HEK293T (cell line): ENCODE data around the gene SACS.

Experiments
- CTCF ChIA-PET: fragments of 350-600 bp; formaldehyde crosslinking; extraction: SDS; loops from one replicate; lab custom pipeline; 2021; ENCODE audit warnings: antibody characterized with exemption, inconsistent platforms; lab: Yijun Ruan, JAX
- POLR2A ChIA-PET: fragments of 350-600 bp; formaldehyde crosslinking; extraction: SDS; loops from one replicate; lab custom pipeline; 2020; ENCODE audit warnings: antibody characterized with exemption, inconsistent platforms; lab: Yijun Ruan, JAX
- DNase-seq: peaks from one replicate; pipeline ENCODE4 v3.0.0; 2012; ENCODE audit warnings: mixed read lengths; ENCODE audit errors: extremely low spot score
- ARNT ChIP-seq: fragments of 450-650 bp; IDR thresholded peaks from 2 replicates; pipeline ENCODE4 v1.6.1; 2017; ENCODE audit warnings: mild to moderate bottlenecking
- BHLHE40 ChIP-seq: fragments of 450-650 bp; IDR thresholded peaks from 2 replicates; pipeline ENCODE4 v1.6.1; 2016; ENCODE audit warnings: mild to moderate bottlenecking, moderate library complexity, borderline replicate concordance
- CTBP1 ChIP-seq: fragments of 450-650 bp; IDR thresholded peaks from 2 replicates; pipeline ENCODE4 v1.6.1; 2016; ENCODE audit warnings: borderline replicate concordance
- ELF4 ChIP-seq: fragments of 450-650 bp; IDR thresholded peaks from 2 replicates; pipeline ENCODE4 v1.6.1; 2017; ENCODE audit warnings: antibody characterized with exemption
- FOXA1 ChIP-seq: fragments of 450-650 bp; IDR thresholded peaks from 2 replicates; pipeline ENCODE4 v1.6.1; 2016; ENCODE audit warnings: mild to moderate bottlenecking
- FOXK2 ChIP-seq: fragments of 450-650 bp; IDR thresholded peaks from 2 replicates; pipeline ENCODE4 v1.6.1; 2016; ENCODE audit warnings: mild to moderate bottlenecking
- FOXM1 ChIP-seq: fragments of 450-650 bp; IDR thresholded peaks from 2 replicates; pipeline ENCODE4 v1.6.1; 2017; ENCODE audit warnings: mild to moderate bottlenecking, borderline replicate concordance
- HDGF ChIP-seq: fragments of 450-650 bp; IDR thresholded peaks from 2 replicates; pipeline ENCODE4 v1.6.1; 2017; ENCODE audit warnings: antibody characterized with exemption, borderline replicate concordance
- L3MBTL2 ChIP-seq: fragments of 450-650 bp; conservative IDR thresholded peaks from 2 replicates; pipeline ENCODE4 v1.6.1; 2016; ENCODE audit warnings: mild to moderate bottlenecking
- LEF1 ChIP-seq: fragments of 450-650 bp; IDR thresholded peaks from 2 replicates; pipeline ENCODE4 v1.6.1; 2017; ENCODE audit warnings: mild to moderate bottlenecking, borderline replicate concordance
- NFRKB ChIP-seq: fragments of 450-650 bp; IDR thresholded peaks from 2 replicates; pipeline ENCODE4 v1.6.1; 2016; ENCODE audit warnings: mild to moderate bottlenecking, moderate library complexity
- PKNOX1 ChIP-seq: fragments of 450-650 bp; IDR thresholded peaks from 2 replicates; pipeline ENCODE4 v1.6.1; 2016
- SP1 ChIP-seq: fragments of 450-650 bp; IDR thresholded peaks from 2 replicates; pipeline ENCODE4 v1.6.1; 2017
- SUZ12 ChIP-seq: fragments of 450-650 bp; IDR thresholded peaks from 2 replicates; pipeline ENCODE4 v1.6.1; 2016; ENCODE audit warnings: mild to moderate bottlenecking
- TARDBP ChIP-seq: fragments of 450-650 bp; IDR thresholded peaks from 2 replicates; pipeline ENCODE4 v1.6.1; 2016
- ZNF384 ChIP-seq: fragments of 450-650 bp; IDR thresholded peaks from 2 replicates; pipeline ENCODE4 v1.6.1; 2016

The SACS gene

GRCh38 chr13:23354520-23354919, 79.0 kb downstream of the SACS start:
- TF ChIP-seq ELF4 (no peak), SP1 (no peak), FOXM1 (no peak), BHLHE40 (no peak), SUZ12 (no peak), ZNF384 (no peak), FOXA1 (no peak), PKNOX1 (no peak), TARDBP (no peak), CTBP1 (no peak), HDGF (no peak), LEF1 (no peak), FOXK2 (no peak), NFRKB (no peak), L3MBTL2 (no peak), ARNT (no peak)
- DNase-seq: no peak
- ChIA-PET CTCF (no interaction called here), POLR2A (no interaction called here)

GRCh38 chr13:23352161-23352560, 81.3 kb downstream of the SACS start:
- no peak for DNase-seq
- CTCF ChIA-PET: no interaction called here
- POLR2A ChIA-PET: no interaction called here
- TF ChIP-seq CTBP1: no peak
- TF ChIP-seq PKNOX1: no peak
- TF ChIP-seq ARNT: no peak
- TF ChIP-seq ZNF384: no peak
- TF ChIP-seq LEF1: no peak
- no peak for TF ChIP-seq SUZ12
- TF ChIP-seq FOXM1: no peak
- no peak for TF ChIP-seq FOXA1
- no peak for TF ChIP-seq SP1
- no peak for TF ChIP-seq TARDBP
- TF ChIP-seq L3MBTL2: no peak
- TF ChIP-seq BHLHE40: no peak
- TF ChIP-seq ELF4: no peak
- no peak for TF ChIP-seq FOXK2
- TF ChIP-seq NFRKB: no peak
- no peak for TF ChIP-seq HDGF

GRCh38 chr13:23350009-23350408, 83.5 kb downstream of the SACS start:
- TF ChIP-seq TARDBP (no peak), LEF1 (no peak), SUZ12 (no peak), ZNF384 (no peak), HDGF (no peak), ARNT (no peak), PKNOX1 (no peak), L3MBTL2 (no peak), FOXK2 (no peak), NFRKB (no peak), FOXM1 (no peak)
- no peak for DNase-seq
- CTCF ChIA-PET: no interaction called here
- POLR2A ChIA-PET: no interaction called here

- ChIA-PET CTCF (no interaction called here), POLR2A (no interaction called here)
- DNase-seq: no peak
- TF ChIP-seq LEF1 (no peak), FOXM1 (no peak), CTBP1 (no peak), ELF4 (no peak), ARNT (no peak), ZNF384 (no peak), NFRKB (no peak), FOXK2 (no peak), BHLHE40 (no peak), SUZ12 (no peak), HDGF (no peak), SP1 (no peak), FOXA1 (no peak), TARDBP (no peak), L3MBTL2 (no peak), PKNOX1 (no peak)
Measured at GRCh38 chr13:23349161-23349897, 84.2 kb downstream of the SACS start.

GRCh38 chr13:23348262-23349127, 85.0 kb downstream of the SACS start:
- TF ChIP-seq ZNF384 (no peak), ELF4 (no peak), BHLHE40 (no peak), SUZ12 (no peak), PKNOX1 (no peak), FOXA1 (no peak), LEF1 (no peak), NFRKB (no peak), CTBP1 (no peak), FOXK2 (no peak), TARDBP (no peak), SP1 (no peak), L3MBTL2 (no peak), ARNT (no peak), HDGF (no peak), FOXM1 (no peak)
- ChIA-PET CTCF (no interaction called here), POLR2A (no interaction called here)
- DNase-seq: no peak
